Astrocyte (in vitro differentiated cells and primary cell): ENCODE results near the gene FSTL5. TPM values are rescaled to one million over a fixed set of nuclear protein-coding genes. Genes with fewer than 3 reads are reported as not detected.

ENCODE experiments used
- DNase-seq: peaks from one replicate; pipeline ENCODE4 v3.0.0-alpha.2; 2010; ENCODE audit warnings: low read depth
- FAIRE-seq: peaks from 2 replicates; lab custom pipeline; 2011; peaks lifted over from hg19 to GRCh38; lab: Jason Lieb, UNC
- H2AFZ ChIP-seq: 2 replicates; pipeline ENCODE4 v1.6.0; 2012; ENCODE audit warnings: low read depth, low read length, inconsistent platforms
- H3K27ac ChIP-seq: 2 replicates; pipeline ENCODE4 v1.5.1; 2011; ENCODE audit warnings: low read depth, low read length, inconsistent platforms
- H3K27me3 ChIP-seq: 2 replicates; pipeline ENCODE4 v1.6.0; 2011; ENCODE audit warnings: low read length, inconsistent platforms; ENCODE audit not compliant: insufficient read depth
- H3K36me3 ChIP-seq: 2 replicates; pipeline ENCODE4 v1.5.1; 2011; ENCODE audit warnings: low read length, inconsistent platforms; ENCODE audit not compliant: insufficient read depth
- H3K4me1 ChIP-seq: 2 replicates; pipeline ENCODE4 v1.5.1; 2011; ENCODE audit warnings: low read length, inconsistent platforms; ENCODE audit not compliant: insufficient read depth
- H3K4me2 ChIP-seq: 2 replicates; pipeline ENCODE4 v1.6.0; 2012; ENCODE audit warnings: low read length, inconsistent platforms
- H3K4me3 ChIP-seq: 2 replicates; pipeline ENCODE4 v1.5.1; 2011; ENCODE audit warnings: low read depth, mild to moderate bottlenecking, low read length, inconsistent platforms; ENCODE audit not compliant: insufficient read depth
- H3K79me2 ChIP-seq: 2 replicates; pipeline ENCODE4 v1.6.0; 2012; ENCODE audit warnings: mild to moderate bottlenecking, low read length, inconsistent platforms; ENCODE audit not compliant: insufficient read depth
- H3K9ac ChIP-seq: 2 replicates; pipeline ENCODE4 v1.6.0; 2012; ENCODE audit warnings: mild to moderate bottlenecking, low read length, inconsistent platforms
- H3K9me3 ChIP-seq: 2 replicates; pipeline ENCODE4 v1.5.1; 2012; ENCODE audit warnings: low read depth, mild to moderate bottlenecking, low read length, inconsistent platforms; ENCODE audit not compliant: insufficient read depth
- H4K20me1 ChIP-seq: 2 replicates; pipeline ENCODE4 v1.6.0; 2012; ENCODE audit warnings: low read length, inconsistent platforms; ENCODE audit not compliant: insufficient read depth
- H3K27ac Mint-ChIP-seq: one replicate; pipeline ENCODE4 v1.8.0; 2021; ENCODE audit warnings: mild to moderate bottlenecking, mixed read lengths; ENCODE audit not compliant: unreplicated experiment
- H3K27me3 Mint-ChIP-seq: one replicate; pipeline ENCODE4 v1.8.0; 2021; ENCODE audit warnings: low read depth, mixed read lengths; ENCODE audit not compliant: unreplicated experiment
- H3K36me3 Mint-ChIP-seq: one replicate; pipeline ENCODE4 v1.8.0; 2021; ENCODE audit warnings: low read depth, mixed read lengths; ENCODE audit not compliant: unreplicated experiment
- H3K4me1 Mint-ChIP-seq: one replicate; pipeline ENCODE4 v1.8.0; 2021; ENCODE audit warnings: low read depth, mixed read lengths; ENCODE audit not compliant: unreplicated experiment
- H3K4me3 Mint-ChIP-seq: one replicate; pipeline ENCODE4 v1.8.0; 2021; ENCODE audit warnings: mild to moderate bottlenecking, moderate library complexity, mixed read lengths; ENCODE audit not compliant: unreplicated experiment
- H3K9me3 Mint-ChIP-seq: one replicate; pipeline ENCODE4 v1.8.0; 2021; ENCODE audit warnings: mild to moderate bottlenecking, mixed read lengths; ENCODE audit not compliant: unreplicated experiment
- EZH2 ChIP-seq: IDR thresholded peaks from 2 replicates; pipeline ENCODE4 v1.6.1; 2012; ENCODE audit warnings: mild to moderate bottlenecking, low read length, inconsistent platforms; ENCODE audit not compliant: insufficient read depth
- total RNA-seq: library from RNA; stranded (reverse); gene quantifications from 2 replicates; pipeline ENCODE4 v1.2.1, GENCODE V29; 2021
- TF ChIP-seq, protein P1 (sequence below): IDR thresholded peaks from 2 replicates; pipeline ENCODE4 v1.5.1; 2011; ENCODE audit warnings: low read depth, mild to moderate bottlenecking, inconsistent platforms, low read length, moderate library complexity; ENCODE audit not compliant: insufficient read depth

FSTL5 gene
- total RNA-seq, 1 donor from 2014 or later = 0.43 TPM

GRCh38 chr4:161342881-161343568 lies 820.8 kb downstream of the FSTL5 start:
- Histone ChIP-seq H4K20me1 (no peaks in the 10 kb centered on the region), H3K4me3 (no peak overlapping the region), H2AFZ (no peak overlapping the region), H3K4me1 (no peaks in the 10 kb centered on the region), H3K4me2 (no peak overlapping the region), H3K36me3 (no peaks in the 10 kb centered on the region), H3K79me2 (no peaks in the 10 kb centered on the region), H3K27ac (no peak overlapping the region), H3K9me3 (no peaks in the 10 kb centered on the region), H3K9ac (no peak overlapping the region), H3K27me3 (no peaks in the 10 kb centered on the region)
- H3K27me3 Mint-ChIP-seq = no peaks in the 10 kb centered on the region
- H3K27ac Mint-ChIP-seq = no peak overlapping the region
- DNase-seq (no peak), FAIRE-seq (no peak)
- no peaks in the 10 kb centered on the region for H3K4me1 Mint-ChIP-seq
- no peak for TF ChIP-seq EZH2
- TF ChIP-seq, protein P1, sequence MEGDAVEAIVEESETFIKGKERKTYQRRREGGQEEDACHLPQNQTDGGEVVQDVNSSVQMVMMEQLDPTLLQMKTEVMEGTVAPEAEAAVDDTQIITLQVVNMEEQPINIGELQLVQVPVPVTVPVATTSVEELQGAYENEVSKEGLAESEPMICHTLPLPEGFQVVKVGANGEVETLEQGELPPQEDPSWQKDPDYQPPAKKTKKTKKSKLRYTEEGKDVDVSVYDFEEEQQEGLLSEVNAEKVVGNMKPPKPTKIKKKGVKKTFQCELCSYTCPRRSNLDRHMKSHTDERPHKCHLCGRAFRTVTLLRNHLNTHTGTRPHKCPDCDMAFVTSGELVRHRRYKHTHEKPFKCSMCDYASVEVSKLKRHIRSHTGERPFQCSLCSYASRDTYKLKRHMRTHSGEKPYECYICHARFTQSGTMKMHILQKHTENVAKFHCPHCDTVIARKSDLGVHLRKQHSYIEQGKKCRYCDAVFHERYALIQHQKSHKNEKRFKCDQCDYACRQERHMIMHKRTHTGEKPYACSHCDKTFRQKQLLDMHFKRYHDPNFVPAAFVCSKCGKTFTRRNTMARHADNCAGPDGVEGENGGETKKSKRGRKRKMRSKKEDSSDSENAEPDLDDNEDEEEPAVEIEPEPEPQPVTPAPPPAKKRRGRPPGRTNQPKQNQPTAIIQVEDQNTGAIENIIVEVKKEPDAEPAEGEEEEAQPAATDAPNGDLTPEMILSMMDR = no peak
- no peak overlapping the region for H3K4me3 Mint-ChIP-seq
- no peaks in the 10 kb centered on the region for H3K36me3 Mint-ChIP-seq
- H3K9me3 Mint-ChIP-seq = peaks cover 2% of the 10 kb centered on the region

DNA sequence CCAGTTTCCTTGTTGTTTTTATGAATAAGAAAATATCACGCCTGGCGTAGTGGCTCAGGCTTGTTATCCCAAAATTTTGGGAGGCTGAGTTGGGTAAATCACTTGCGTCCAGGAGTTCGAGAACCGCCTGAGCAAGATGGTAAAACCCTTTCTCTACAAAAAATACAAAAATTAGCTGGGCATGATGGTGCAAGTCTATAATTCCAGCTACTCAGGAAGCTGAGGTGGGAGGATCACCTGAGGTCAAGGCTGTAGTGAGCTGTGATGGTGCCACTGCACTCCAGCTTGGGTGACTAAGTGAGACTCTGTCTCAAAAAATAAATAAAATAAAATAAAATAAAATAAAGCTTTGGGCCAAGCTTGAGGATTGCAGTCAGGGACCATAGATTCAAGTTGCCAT lies 827.2 kb downstream of the FSTL5 start:
- Mint-ChIP-seq H3K36me3 (no peaks in the 10 kb centered on the region), H3K9me3 (peaks cover 2% of the 10 kb centered on the region), H3K27ac (no peak overlapping the region), H3K4me3 (no peak overlapping the region), H3K4me1 (no peaks in the 10 kb centered on the region), H3K27me3 (no peaks in the 10 kb centered on the region)
- no peak overlapping the region for H2AFZ ChIP-seq
- H3K27ac ChIP-seq = no peak overlapping the region
- H3K36me3 ChIP-seq = no peaks in the 10 kb centered on the region
- no peak for FAIRE-seq
- DNase-seq = no peak
- H3K9me3 ChIP-seq = no peaks in the 10 kb centered on the region
- no peaks in the 10 kb centered on the region for H3K79me2 ChIP-seq
- no peak overlapping the region for H3K9ac ChIP-seq
- no peaks in the 10 kb centered on the region for H3K27me3 ChIP-seq
- no peaks in the 10 kb centered on the region for H4K20me1 ChIP-seq
- H3K4me3 ChIP-seq = no peak overlapping the region
- H3K4me1 ChIP-seq = no peaks in the 10 kb centered on the region
- no peak overlapping the region for H3K4me2 ChIP-seq
- TF ChIP-seq, protein P1 = no peak
- no peak for TF ChIP-seq EZH2

GRCh38 chr4:161336016-161336530 lies 827.7 kb downstream of the FSTL5 start:
- no peaks in the 10 kb centered on the region for H3K4me1 ChIP-seq
- Mint-ChIP-seq H3K9me3 (peaks cover 2% of the 10 kb centered on the region), H3K27me3 (no peaks in the 10 kb centered on the region), H3K27ac (no peak overlapping the region), H3K4me3 (no peak overlapping the region), H3K4me1 (no peaks in the 10 kb centered on the region), H3K36me3 (no peaks in the 10 kb centered on the region)
- H3K4me3 ChIP-seq = no peak overlapping the region
- no peak overlapping the region for H3K9ac ChIP-seq
- TF ChIP-seq, protein P1 = no peak
- no peak for TF ChIP-seq EZH2
- H3K79me2 ChIP-seq = no peaks in the 10 kb centered on the region
- H3K27ac ChIP-seq = no peak overlapping the region
- no peak overlapping the region for H3K4me2 ChIP-seq
- no peak overlapping the region for H2AFZ ChIP-seq
- no peaks in the 10 kb centered on the region for H4K20me1 ChIP-seq
- H3K36me3 ChIP-seq = no peaks in the 10 kb centered on the region
- DNase-seq (peak; percentile 8), FAIRE-seq (no peak)
- H3K9me3 ChIP-seq = no peaks in the 10 kb centered on the region
- no peaks in the 10 kb centered on the region for H3K27me3 ChIP-seq
